Activated T-cell treated with anti-CD3 and anti-CD28 coated beads for 1 hour (primary cell): ENCODE results near the gene SERPINA5.

ENCODE experiments used
- DNase-seq: peaks from one replicate; pipeline ENCODE4 v3.0.0-alpha.2; 2020; ENCODE audit warnings: low read depth

Gene SERPINA5

GRCh38 chr14:94581127-94581999, at the start of gene SERPINA5:
Gene SERPINA5, plus strand, starts transcription at chr14:94581426. Its CDS starts 5,937 bp downstream, at chr14:94587363.
- no peak for DNase-seq

GRCh38 chr14:94532447-94532846, 48.8 kb upstream of the SERPINA5 start:
- no peak for DNase-seq

- no peak for DNase-seq
These were observed 45.7 kb upstream of the SERPINA5 start for GRCh38 chr14:94535506-94535905.

- DNase-seq = no peak
These were observed 44.4 kb upstream of the SERPINA5 start for GRCh38 chr14:94536836-94537235.

DNA sequence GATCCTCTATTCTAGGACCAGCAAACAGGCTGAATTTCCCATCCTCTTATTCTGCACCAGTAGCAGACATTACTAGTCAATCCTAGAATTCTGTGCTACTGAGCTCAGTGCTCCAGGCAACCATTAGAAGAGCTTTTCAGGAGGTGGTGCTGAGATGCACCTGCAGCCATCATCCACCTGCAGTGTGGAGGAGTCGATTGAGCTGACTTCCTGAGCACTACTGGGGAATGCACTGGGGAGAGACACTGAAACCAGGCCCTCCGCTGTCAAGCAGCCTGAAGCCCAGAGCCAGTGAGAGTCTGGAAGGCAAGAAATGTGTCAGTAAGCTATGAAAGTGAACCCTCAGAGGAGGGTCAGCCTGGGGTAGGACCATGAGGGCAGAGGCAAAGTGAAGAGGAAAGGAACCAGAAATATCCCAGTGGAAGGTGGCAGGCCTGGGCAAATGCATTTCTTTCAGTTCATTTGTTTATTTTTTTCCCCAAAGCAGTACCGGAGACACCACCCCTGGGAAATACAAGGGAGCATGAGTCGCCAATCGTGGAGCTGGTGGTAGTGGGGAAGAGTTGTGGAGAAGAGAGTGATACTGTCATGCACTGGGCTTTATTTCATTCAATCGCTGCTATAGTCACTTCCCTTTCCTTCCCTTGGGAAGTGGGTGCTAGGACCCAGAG, 43.0 kb upstream of the SERPINA5 start:
- DNase-seq = no peak

DNA sequence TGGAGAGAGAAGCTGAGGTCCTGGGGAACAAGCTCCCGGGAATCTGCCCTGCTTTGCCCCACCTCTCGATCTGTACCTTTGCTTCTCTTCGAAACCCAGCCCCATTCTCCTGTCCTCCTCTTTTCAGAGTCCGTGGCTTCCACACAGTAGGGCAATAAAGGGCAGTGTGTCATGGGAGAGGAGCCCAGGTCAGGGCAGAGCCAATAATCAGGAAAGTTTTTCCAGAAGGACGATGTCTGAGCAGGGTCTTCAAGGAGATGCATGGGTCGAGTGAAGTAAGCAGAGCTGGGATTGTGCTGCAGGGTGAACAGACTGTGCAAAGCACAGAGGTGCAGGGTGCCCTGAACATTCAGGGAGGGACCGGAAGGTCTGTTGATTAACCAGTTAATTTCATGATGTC, 42.0 kb upstream of the SERPINA5 start:
- no peak for DNase-seq

- DNase-seq = no peak
These were observed 41.0 kb upstream of the SERPINA5 start for GRCh38 chr14:94540031-94540794.

- no peak for DNase-seq
These were observed 39.8 kb upstream of the SERPINA5 start for GRCh38 chr14:94541234-94541975.

DNA sequence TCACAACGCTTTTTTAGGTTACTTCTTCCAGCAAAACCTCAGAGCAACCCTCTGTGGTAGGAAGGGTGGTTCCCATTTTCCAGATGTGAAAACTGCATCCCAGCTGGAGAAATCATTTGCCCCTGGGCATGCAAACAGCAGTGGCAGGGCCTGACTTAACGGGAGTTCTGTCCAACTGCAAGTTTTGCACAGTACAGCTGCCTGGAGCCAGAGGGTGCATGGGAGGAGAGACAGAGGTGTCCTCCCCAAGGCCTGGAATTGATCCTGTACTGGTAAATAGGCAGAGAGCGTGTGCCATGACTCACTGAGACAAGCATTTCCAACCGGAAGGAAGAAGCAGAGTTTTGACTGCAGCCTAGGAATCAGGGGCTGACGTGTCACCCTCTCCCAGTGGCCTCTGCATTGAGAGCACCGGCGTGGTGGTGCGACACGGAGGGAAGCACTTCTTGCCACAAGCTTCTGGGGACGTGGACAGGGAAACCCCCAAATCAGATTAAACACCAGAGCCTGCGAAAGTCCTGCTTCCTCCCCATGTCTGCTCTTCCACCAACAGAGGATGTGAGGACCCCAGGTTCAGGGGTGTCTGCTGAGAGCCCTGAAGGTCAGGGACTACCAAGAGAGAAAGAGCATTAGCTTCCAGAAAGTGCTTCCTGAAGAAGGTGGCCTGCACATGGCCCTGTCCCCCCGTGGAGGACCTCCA, 39.0 kb upstream of the SERPINA5 start:
- DNase-seq = no peak

DNA sequence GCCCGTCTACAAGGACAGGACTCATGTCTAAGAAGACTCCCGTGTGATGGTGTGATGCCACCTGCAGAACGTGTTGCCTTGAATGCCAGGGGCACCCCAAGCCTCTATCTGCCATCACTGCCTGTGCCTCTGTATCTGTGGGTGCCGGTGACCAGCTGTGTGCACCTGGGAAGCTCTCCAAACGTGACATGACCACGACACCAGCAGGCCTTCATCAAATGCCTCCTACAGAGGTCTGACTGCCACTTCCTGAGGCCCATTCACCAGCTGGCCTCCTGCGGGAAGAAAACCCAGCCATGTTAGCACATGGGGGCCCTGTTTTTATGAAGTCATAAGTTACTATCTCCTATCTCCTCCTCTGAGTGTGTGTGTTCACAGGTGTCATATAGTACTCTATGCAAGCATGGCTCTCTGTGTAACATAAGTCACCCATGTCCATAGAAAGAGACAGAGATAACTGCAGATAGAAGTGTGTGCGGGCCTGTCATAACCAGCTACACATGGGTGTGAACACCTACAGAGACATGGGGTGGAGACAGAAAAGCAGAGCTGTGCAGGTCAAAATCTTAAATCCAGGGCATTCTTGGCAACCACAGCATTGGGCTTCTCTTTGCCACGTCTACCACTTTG, 38.3 kb upstream of the SERPINA5 start:
- no peak for DNase-seq

DNA sequence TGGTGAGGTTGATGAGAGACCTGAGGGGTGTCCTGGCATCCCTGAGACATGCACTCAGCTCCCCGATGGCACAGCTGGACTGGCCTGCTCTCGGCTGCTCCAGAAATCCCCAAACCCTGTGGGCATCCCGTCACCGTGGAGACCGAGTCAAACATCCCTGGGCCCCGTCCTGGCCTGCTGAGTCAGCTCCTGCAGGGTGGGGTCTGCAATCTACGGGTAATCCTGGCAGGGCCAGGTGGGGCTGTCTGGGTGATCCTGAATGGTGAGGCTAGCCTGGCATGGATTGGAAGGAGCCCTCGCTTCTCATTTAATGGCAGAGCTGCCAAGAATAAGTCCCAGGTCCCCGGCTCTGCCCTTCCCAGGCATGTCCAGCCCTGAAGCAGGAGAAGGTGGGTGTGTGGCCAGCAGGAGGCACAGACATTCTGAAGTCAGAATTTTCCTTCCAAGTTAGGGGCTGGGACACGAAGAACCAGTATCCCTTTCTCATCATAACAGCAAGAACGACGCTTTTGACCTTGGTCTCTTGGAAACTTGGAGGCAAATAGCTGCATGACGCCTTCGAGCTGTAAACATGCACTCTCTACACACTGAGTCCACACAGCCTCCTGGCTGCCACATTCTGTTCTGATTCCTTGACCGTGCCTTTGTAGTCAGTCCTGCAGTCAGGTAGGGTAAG, 37.6 kb upstream of the SERPINA5 start:
- DNase-seq = no peak

- DNase-seq = no peak
These were observed 36.5 kb upstream of the SERPINA5 start for GRCh38 chr14:94544726-94545125.

DNA sequence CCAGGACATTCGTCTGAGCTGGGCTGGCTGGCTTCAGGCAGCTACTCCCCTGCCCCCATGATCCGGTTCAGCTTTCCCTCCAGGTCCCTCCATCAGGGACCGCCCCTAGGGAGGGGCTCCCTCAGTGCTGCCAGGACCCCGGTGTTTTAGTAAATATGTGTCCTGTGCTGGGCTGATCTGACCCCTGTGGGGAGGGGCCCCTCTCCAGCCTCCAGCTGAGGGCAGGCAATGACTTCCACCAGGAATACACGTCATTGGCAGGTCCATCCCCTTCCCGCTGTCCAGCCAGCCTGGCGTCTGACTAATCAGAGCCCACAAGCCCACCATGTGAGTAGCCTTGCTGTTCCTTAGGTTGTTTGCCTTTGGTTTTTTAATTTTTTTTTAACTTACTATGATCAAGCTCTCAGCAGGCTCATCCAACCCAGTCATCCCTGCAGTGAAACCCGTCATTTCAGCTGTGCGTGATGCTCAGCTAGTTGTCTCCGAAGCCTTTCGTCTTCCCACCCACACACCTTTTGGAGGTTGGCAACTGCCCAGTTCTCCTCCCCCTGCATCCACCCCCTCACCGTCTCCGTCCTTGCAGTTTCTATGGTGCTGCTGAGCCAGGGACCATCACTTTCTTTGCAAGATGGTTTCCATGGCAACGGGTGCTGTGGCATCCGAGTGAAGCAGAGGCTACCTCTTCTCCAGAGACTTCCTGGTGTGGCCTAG, 35.9 kb upstream of the SERPINA5 start:
- DNase-seq = no peak

- no peak for DNase-seq
These were observed 34.0 kb upstream of the SERPINA5 start for GRCh38 chr14:94547151-94547680.

GRCh38 chr14:94547726-94548125, 33.5 kb upstream of the SERPINA5 start:
- DNase-seq = no peak

GRCh38 chr14:94548131-94548998, 32.9 kb upstream of the SERPINA5 start:
- no peak for DNase-seq

GRCh38 chr14:94548999-94549985, 31.9 kb upstream of the SERPINA5 start:
- DNase-seq = peak; percentile 40
